Measurements from ENCODE around the gene TUBB1.

- TF ChIP-seq CTCF (conservative IDR thresholded peaks at IDR 0.05; ENCODE audit: low read length) = no peak
- TF ChIP-seq EZH2phosphoT487 (IDR thresholded peaks at IDR 0.05; ENCODE audit: borderline replicate concordance) = no peak
Measured at GRCh38 chr20:58976061-58976730, 43.0 kb upstream of the TUBB1 start.

All from Loucy (cell line).